Hepatic stellate cell (primary cell): ENCODE data around the gene KATNB1.
"Not testable (repeated sequence)": the region's sequence is repeated elsewhere in the genome, so short reads cannot be mapped to it uniquely, and the experiment has no call there.

Experiments used
- DNase-seq: peaks from one replicate; pipeline ENCODE4 v3.0.0; 2011; ENCODE audit warnings: low spot score

The KATNB1 gene

GRCh38 chr16:57743458-57743857 is 7.9 kb downstream of the KATNB1 start:
- no peak for DNase-seq

DNA sequence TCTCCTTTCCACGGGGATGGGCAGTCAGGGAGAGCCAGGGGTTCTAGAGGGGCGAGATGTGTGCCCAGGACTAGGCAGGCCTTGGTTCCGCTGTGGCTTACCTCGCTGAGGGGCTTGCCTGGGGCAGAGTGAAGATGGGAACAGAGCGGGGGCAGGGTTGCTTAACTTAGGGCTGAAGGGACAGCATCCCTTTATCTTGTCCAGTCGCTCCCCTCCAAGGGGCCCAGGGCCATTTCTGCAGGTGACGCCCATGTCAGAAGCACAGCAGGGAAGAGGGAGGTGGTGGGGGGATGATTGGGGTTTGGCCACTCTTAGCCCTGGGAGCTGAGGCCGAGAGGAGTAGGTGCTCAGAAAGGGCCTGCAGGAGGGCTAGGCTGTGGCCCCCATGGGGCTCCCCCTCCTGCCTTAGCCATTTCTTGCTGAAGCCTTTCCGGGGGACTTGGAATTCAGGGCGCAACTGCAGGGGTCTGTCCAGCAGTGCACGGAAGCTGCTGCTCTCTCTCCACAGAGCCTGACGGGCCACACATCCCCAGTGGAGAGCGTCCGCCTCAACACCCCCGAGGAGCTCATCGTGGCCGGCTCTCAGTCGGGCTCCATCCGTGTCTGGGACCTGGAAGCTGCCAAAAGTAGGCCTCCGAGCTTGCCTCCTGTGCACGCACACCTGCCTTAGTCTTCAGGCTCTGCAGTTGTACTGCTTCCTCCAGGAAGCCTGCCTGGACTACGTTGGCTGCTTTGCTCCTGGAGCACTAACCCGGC is 8.5 kb downstream of the KATNB1 start:
- DNase-seq = no peak

- no peak for DNase-seq
Measured at GRCh38 chr16:57744642-57744903, 9.0 kb downstream of the KATNB1 start.

DNA sequence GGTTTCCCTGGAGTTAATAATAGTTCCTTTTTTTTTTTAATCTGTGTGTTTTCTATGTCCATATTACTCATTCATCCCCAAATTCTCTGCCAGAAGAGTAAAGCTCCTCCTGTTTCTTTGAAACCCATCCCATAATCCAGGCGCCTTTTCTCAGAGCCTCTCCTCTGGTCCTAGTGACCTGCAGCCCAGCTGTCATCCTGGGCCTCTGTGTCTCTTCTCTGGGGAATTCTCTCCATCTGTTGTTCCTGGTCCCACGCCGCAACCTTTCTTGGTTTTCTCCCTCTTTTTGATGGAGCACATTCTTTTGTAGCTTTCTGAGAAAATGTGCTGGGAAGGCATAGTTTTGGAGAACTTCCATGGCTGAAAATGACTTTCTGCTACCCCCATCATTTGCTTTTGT is 10.2 kb downstream of the KATNB1 start:
- DNase-seq = no peak

GRCh38 chr16:57746316-57746715 is 10.7 kb downstream of the KATNB1 start:
- DNase-seq = not testable (repeated sequence)

DNA sequence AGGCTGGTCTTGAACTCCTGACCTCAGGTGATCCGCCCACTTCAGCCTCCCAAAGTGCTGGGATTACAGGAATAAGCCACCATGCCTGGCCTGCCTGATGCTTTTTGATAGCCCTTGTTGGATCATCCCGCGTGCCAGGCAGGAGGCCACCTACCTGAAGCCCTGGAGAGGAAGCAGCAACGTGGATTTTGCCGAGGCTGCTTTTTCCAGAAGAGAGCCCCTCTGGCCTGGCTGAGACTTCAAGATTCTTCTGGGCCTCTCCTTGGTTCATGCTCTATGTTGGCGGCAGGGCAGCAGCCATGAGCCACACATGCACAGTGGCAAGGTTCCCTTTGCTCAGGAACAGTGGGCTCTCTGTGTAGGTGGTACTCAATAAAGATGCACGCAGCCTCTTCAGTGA is 11.5 kb downstream of the KATNB1 start:
- no peak for DNase-seq

- no peak for DNase-seq
Measured at GRCh38 chr16:57747496-57747895, 11.9 kb downstream of the KATNB1 start.

GRCh38 chr16:57747996-57748395 is 12.4 kb downstream of the KATNB1 start:
- no peak for DNase-seq

- DNase-seq = no peak
Measured at GRCh38 chr16:57748596-57748995, 13.0 kb downstream of the KATNB1 start.

DNA sequence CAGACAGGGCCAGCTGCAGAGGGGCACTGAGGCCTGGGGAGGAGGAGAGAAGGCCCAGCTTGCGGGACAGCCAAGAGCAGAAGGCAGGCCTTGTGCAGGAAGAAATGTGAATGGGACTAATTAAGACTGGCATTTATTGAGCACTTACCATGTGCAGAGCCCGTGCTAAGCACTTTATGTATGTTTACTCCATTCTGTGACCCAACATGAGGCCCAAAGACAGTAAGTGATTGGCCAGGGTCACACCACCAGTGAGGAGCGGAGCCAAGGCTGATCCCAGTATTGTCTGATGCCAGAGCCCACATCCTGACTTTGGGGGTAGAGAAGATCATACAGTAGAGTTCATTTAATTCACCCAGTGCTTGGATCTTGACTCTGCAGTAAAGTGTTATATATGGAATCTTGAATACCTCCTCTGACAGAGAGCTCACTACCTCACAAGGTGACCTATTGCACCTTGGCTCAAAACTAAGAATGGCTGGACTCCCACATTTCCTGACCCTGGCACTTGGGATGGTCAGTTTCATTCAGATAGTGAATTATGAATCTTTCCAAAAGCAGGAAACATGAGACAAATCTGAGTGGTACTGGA is 13.6 kb downstream of the KATNB1 start:
- DNase-seq = no peak

GRCh38 chr16:57749856-57750452 is 14.4 kb downstream of the KATNB1 start:
- no peak for DNase-seq

- DNase-seq = no peak
Measured at GRCh38 chr16:57750796-57751538, 15.4 kb downstream of the KATNB1 start.

- DNase-seq = no peak
Measured at GRCh38 chr16:57751539-57752202, 16.1 kb downstream of the KATNB1 start.

DNA sequence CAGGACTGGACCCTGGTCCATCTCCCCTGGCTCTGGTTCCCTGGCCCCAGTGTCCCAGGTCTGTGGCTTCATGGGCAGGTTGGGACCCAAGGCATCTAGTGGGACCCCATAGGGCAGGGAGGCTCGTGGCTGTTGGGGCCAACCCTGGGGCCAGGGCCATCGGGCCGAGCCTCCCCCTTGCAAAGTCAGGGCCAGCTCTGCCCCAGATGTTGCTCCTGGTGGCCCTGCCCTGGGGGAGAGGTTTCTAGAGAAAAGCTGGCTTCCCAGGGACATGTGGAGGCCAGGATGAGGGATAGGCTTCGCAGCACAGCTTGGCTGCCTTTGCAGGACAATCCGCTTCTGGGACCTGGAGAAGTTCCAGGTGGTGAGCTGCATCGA is 16.6 kb downstream of the KATNB1 start:
- DNase-seq = no peak

DNA sequence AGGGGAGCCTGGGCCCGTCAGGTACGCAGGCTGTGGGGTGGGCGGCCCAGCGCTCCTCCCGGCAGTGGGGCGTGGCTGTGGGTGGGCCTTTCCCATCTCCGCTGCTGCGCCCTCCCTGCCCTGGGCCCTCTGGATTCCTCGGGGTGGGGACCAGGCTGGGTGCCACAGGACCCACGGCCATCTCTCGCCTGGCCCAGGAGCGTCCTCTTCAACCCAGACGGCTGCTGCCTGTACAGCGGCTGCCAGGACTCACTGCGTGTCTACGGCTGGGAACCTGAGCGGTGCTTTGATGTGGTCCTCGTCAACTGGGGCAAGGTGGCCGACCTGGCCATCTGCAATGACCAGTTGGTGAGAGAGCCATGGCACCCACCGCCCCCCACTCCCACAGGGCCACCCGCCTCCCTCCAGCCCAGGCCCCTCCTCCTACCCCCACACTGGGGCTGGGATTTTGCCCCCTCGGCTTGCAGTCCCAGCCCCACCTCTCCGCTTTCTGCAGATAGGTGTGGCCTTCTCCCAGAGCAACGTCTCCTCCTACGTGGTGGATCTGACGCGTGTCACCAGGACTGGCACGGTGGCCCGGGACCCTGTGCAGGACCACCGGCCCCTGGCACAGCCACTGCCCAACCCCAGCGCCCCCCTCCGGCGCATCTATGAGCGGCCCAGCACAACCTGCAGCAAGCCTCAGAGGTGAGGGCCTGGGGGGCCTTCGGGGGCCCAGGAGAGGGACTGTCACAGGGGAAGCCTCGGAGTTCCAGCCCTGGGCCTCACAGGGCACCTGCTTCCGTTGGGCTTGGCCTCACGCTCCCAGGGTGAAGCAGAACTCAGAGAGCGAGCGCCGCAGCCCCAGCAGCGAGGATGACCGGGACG is 17.2 kb downstream of the KATNB1 start:
- no peak for DNase-seq

GRCh38 chr16:57753448-57754353 is 18.1 kb downstream of the KATNB1 start:
- DNase-seq = no peak

GRCh38 chr16:57754354-57755060 is 18.9 kb downstream of the KATNB1 start:
- DNase-seq = no peak

DNA sequence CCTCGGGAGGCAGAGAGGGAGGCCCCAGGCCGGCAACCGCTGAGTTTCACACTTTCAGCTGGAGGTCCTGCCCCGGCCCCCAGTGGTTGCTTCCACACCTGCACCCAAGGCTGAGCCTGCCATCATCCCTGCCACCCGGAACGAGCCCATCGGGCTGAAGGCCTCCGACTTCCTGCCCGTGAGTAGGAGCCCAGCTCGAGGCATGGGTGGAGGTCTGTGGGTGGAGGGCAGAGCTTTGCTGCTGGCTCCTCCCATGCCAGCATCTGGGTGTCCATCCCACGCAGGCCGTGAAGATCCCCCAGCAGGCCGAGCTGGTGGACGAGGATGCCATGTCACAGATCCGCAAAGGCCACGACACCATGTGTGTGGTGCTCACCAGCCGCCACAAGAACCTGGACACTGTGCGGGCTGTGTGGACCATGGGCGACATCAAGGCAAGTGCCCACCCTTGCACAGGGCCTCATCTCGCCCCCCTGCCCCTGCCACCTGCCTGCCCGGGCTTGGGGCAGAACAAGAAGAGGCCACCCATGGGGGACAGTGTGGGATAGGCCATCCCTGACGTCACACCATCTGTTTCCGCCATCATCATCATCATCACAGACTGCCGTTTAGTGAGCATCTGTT is 19.6 kb downstream of the KATNB1 start:
- no peak for DNase-seq

DNA sequence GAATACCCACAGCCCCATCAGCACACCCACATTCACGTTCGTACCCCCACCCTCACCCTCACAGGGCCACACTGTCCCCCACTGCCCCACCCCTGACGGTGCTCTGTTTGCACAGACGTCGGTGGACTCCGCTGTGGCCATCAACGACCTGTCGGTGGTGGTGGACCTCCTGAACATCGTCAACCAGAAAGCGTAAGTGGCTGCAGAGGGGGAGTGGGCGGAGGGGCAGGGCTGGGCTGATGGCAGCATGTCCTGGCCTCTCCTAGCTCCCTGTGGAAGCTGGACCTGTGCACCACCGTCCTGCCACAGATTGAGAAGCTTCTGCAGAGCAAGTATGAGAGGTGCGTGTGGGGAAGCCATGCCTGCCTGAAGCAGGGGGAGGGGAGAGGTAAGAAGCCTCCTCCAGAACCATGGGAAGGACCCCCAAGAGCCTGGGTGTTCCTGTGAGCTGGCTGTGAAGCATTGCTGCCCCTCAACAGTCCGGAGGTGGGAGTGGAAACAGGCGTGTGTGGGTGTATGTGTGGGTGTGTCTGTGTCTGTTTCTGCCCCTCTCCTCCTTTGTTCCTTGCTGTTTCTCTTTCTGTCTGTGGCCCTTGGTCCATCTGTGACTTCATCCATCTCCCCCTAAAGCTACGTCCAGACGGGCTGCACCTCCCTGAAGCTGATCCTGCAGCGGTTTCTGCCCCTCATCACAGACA is 20.3 kb downstream of the KATNB1 start:
- DNase-seq = no peak
